Measurements from ENCODE around the gene PPARG.

PPARG gene

GRCh38 chr3:12345584-12346494 is 57.0 kb downstream of the PPARG start:
- no peak for DNase-seq

- no peak for DNase-seq
Observed at GRCh38 chr3:12347301-12347700, 58.4 kb downstream of the PPARG start.

- DNase-seq = no peak
Observed at GRCh38 chr3:12349895-12350811, 61.3 kb downstream of the PPARG start.

- no peak for DNase-seq
Observed at GRCh38 chr3:12351145-12351544, 62.3 kb downstream of the PPARG start.

GRCh38 chr3:12352253-12352652 is 63.4 kb downstream of the PPARG start:
- no peak for DNase-seq

GRCh38 chr3:12352755-12353154 is 63.9 kb downstream of the PPARG start:
- DNase-seq = no peak

GRCh38 chr3:12353796-12354525 is 65.1 kb downstream of the PPARG start:
- DNase-seq = no peak

GRCh38 chr3:12356175-12356574 is 67.3 kb downstream of the PPARG start:
- no peak for DNase-seq

- no peak for DNase-seq
Observed at GRCh38 chr3:12356996-12357395, 68.1 kb downstream of the PPARG start.

GRCh38 chr3:12357456-12357855 is 68.6 kb downstream of the PPARG start:
- no peak for DNase-seq

- no peak for DNase-seq
Observed at GRCh38 chr3:12363397-12364195, 74.7 kb downstream of the PPARG start.

GRCh38 chr3:12367346-12367745 is 78.5 kb downstream of the PPARG start:
- no peak for DNase-seq

GRCh38 chr3:12369029-12369428 is 80.2 kb downstream of the PPARG start:
- no peak for DNase-seq

- no peak for DNase-seq
Observed at GRCh38 chr3:12369598-12369997, 80.7 kb downstream of the PPARG start.

- DNase-seq = no peak
Observed at GRCh38 chr3:12370758-12371157, 81.9 kb downstream of the PPARG start.

GRCh38 chr3:12371525-12372140 is 82.8 kb downstream of the PPARG start:
- no peak for DNase-seq

- no peak for DNase-seq
Observed at GRCh38 chr3:12372741-12373280, 83.9 kb downstream of the PPARG start.

GRCh38 chr3:12375572-12375971 is 86.7 kb downstream of the PPARG start:
- DNase-seq = no peak

GRCh38 chr3:12379640-12380429 is 91.0 kb downstream of the PPARG start:
- no peak for DNase-seq

- no peak for DNase-seq
Observed at GRCh38 chr3:12380461-12380860, 91.6 kb downstream of the PPARG start.

- DNase-seq = no peak
Observed at GRCh38 chr3:12381199-12381598, 92.3 kb downstream of the PPARG start.

Data from right forelimb (tissue), 1 donor.